Neural progenitor cell (in vitro differentiated cells): ENCODE results near the gene SCAMP2.

Experiments used
- EZH2 ChIP-seq: fragments of 200-600 bp; sonication (generic); IDR thresholded peaks from 2 replicates; pipeline ENCODE4 v1.6.1; 2017; ENCODE audit warnings: antibody characterized with exemption, mild to moderate bottlenecking, moderate library complexity
- EZH2phosphoT487 ChIP-seq: fragments of 200-600 bp; sonication (generic); IDR thresholded peaks from 2 replicates; pipeline ENCODE4 v1.6.1; 2017; ENCODE audit warnings: antibody characterized with exemption
- TF ChIP-seq, protein P1 (sequence below): fragments of 200-600 bp; sonication (generic); IDR thresholded peaks from 2 replicates; pipeline ENCODE4 v1.5.1; 2017; ENCODE audit warnings: antibody characterized with exemption, mild to moderate bottlenecking

DNA sequence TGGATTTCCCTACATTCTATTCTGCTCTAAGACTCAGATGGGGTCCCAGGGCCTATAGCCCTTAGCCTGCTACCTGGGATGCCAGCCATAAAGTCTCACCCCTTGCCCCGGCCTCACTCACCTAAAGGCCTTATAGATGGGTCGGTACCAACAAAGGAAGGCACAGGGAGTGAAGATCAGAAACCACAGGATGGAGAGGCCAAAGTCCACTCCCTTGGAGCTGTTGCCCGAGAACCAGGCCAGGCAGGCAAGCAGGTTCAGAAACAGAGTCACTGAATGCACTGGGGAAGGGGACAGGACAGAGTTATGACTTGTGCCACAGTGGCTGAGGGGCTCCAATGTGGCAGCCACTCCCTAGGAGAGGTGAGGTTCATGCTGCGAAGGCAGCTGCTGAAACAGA is 22.8 kb downstream of the SCAMP2 start:
- TF ChIP-seq, protein P1, sequence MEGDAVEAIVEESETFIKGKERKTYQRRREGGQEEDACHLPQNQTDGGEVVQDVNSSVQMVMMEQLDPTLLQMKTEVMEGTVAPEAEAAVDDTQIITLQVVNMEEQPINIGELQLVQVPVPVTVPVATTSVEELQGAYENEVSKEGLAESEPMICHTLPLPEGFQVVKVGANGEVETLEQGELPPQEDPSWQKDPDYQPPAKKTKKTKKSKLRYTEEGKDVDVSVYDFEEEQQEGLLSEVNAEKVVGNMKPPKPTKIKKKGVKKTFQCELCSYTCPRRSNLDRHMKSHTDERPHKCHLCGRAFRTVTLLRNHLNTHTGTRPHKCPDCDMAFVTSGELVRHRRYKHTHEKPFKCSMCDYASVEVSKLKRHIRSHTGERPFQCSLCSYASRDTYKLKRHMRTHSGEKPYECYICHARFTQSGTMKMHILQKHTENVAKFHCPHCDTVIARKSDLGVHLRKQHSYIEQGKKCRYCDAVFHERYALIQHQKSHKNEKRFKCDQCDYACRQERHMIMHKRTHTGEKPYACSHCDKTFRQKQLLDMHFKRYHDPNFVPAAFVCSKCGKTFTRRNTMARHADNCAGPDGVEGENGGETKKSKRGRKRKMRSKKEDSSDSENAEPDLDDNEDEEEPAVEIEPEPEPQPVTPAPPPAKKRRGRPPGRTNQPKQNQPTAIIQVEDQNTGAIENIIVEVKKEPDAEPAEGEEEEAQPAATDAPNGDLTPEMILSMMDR = no peak
- TF ChIP-seq EZH2phosphoT487 (no peak), EZH2 (no peak)
